Glutamatergic neuron (in vitro differentiated cells): ENCODE data around the gene GIMAP4. TPM values are rescaled to one million over a fixed set of nuclear protein-coding genes. Genes with fewer than 3 reads are reported as not detected.

Experiments
- DNase-seq: peaks from one replicate; pipeline ENCODE4 v3.0.0; 2022
- H3K27ac Mint-ChIP-seq: one replicate; pipeline ENCODE4 v1.8.0; 2020; ENCODE audit warnings: mild to moderate bottlenecking, mixed read lengths, inconsistent platforms; ENCODE audit not compliant: unreplicated experiment
- H3K27me3 Mint-ChIP-seq: one replicate; pipeline ENCODE4 v1.8.0; 2020; ENCODE audit warnings: mild to moderate bottlenecking, moderate library complexity, mixed read lengths, inconsistent platforms; ENCODE audit not compliant: unreplicated experiment
- H3K36me3 Mint-ChIP-seq: one replicate; pipeline ENCODE4 v1.8.0; 2020; ENCODE audit warnings: mild to moderate bottlenecking, mixed read lengths, inconsistent platforms; ENCODE audit not compliant: unreplicated experiment
- H3K4me1 Mint-ChIP-seq: one replicate; pipeline ENCODE4 v1.8.0; 2020; ENCODE audit warnings: mild to moderate bottlenecking, low read depth, mixed read lengths, inconsistent platforms; ENCODE audit not compliant: unreplicated experiment
- H3K4me3 Mint-ChIP-seq: one replicate; pipeline ENCODE4 v1.8.0; 2020; ENCODE audit warnings: mild to moderate bottlenecking, mixed read lengths, inconsistent platforms; ENCODE audit not compliant: unreplicated experiment
- H3K9me3 Mint-ChIP-seq: one replicate; pipeline ENCODE4 v1.8.0; 2020; ENCODE audit warnings: mild to moderate bottlenecking, moderate library complexity, mixed read lengths, inconsistent platforms; ENCODE audit not compliant: unreplicated experiment
- CTCF ChIP-seq: fragments of 200-600 bp; sonication (generic); IDR thresholded peaks from one replicate; pipeline ENCODE4 v1.5.0; 2021; ENCODE audit not compliant: partially characterized antibody, unreplicated experiment
- total RNA-seq: library from RNA; stranded (reverse); fragmentation: NEBNext Ultra II Directional; extraction: Animal tissue kit (Norgen Biotek cat#: 25700); gene quantifications from one replicate; pipeline ENCODE4 v1.2.1, GENCODE V29; 2021; ENCODE audit not compliant: unreplicated experiment

GIMAP4 gene
- total RNA-seq, 1 donor from 2014 or later, result not detected

- H3K9me3 Mint-ChIP-seq, result no peaks in the 10 kb centered on the region
- DNase-seq, result no peak
- H3K4me1 Mint-ChIP-seq, result no peaks in the 10 kb centered on the region
- H3K4me3 Mint-ChIP-seq, result no peak overlapping the region
- H3K27ac Mint-ChIP-seq, result no peak overlapping the region
- peaks cover 7% of the 10 kb centered on the region for H3K36me3 Mint-ChIP-seq
- no peaks in the 10 kb centered on the region for H3K27me3 Mint-ChIP-seq
- no peak for TF ChIP-seq CTCF
Measured at GRCh38 chr7:150562919-150563318, 4.3 kb upstream of the GIMAP4 start.

- Mint-ChIP-seq H3K4me3 (no peak overlapping the region), H3K36me3 (peaks cover 7% of the 10 kb centered on the region), H3K27ac (no peak overlapping the region), H3K4me1 (no peaks in the 10 kb centered on the region), H3K27me3 (no peaks in the 10 kb centered on the region), H3K9me3 (no peaks in the 10 kb centered on the region)
- no peak for DNase-seq
- TF ChIP-seq CTCF, result no peak
Measured at GRCh38 chr7:150564006-150564405, 3.2 kb upstream of the GIMAP4 start.

- DNase-seq, result no peak
- Mint-ChIP-seq H3K9me3 (no peaks in the 10 kb centered on the region), H3K27ac (no peak overlapping the region), H3K36me3 (peaks cover 7% of the 10 kb centered on the region), H3K27me3 (no peaks in the 10 kb centered on the region), H3K4me1 (no peaks in the 10 kb centered on the region), H3K4me3 (no peak overlapping the region)
- no peak for TF ChIP-seq CTCF
Measured at GRCh38 chr7:150564566-150564965, 2.6 kb upstream of the GIMAP4 start.

GRCh38 chr7:150565239-150565638 is 2.0 kb upstream of the GIMAP4 start:
- Mint-ChIP-seq H3K9me3 (no peaks in the 10 kb centered on the region), H3K4me3 (no peak overlapping the region), H3K4me1 (no peaks in the 10 kb centered on the region), H3K36me3 (peaks cover 4% of the 10 kb centered on the region), H3K27me3 (no peaks in the 10 kb centered on the region), H3K27ac (no peak overlapping the region)
- TF ChIP-seq CTCF, result no peak
- DNase-seq, result no peak

GRCh38 chr7:150566123-150566522 is 1.1 kb upstream of the GIMAP4 start:
- H3K36me3 Mint-ChIP-seq, result no peaks in the 10 kb centered on the region
- H3K4me3 Mint-ChIP-seq, result no peak overlapping the region
- no peak for TF ChIP-seq CTCF
- no peaks in the 10 kb centered on the region for H3K4me1 Mint-ChIP-seq
- no peaks in the 10 kb centered on the region for H3K9me3 Mint-ChIP-seq
- no peak for DNase-seq
- H3K27me3 Mint-ChIP-seq, result no peaks in the 10 kb centered on the region
- H3K27ac Mint-ChIP-seq, result no peak overlapping the region
